Ovary (tissue), 3 donors: ENCODE measurements around the gene GPC6.

Source experiments
- POLR2A ChIP-seq: fragments of 450-650 bp; IDR thresholded peaks from one replicate; pipeline ENCODE4 v1.6.1; 2017; ENCODE audit warnings: antibody characterized with exemption, mild to moderate bottlenecking, moderate library complexity
- TF ChIP-seq, protein P1 (sequence below), 3 donors: fragments of 450-650 bp in 2 of 3; fragments of 200-600 bp in 1 of 3; IDR thresholded peaks; one replicate each; pipeline versions ENCODE4 v1.5.1 to v1.8.0; 2016 to 2022; ENCODE audit warnings: antibody characterized with exemption in 3 of 3, mild to moderate bottlenecking in 1 of 3
- donor health status: DM: no; HTN: no; CAD: no.

DNA sequence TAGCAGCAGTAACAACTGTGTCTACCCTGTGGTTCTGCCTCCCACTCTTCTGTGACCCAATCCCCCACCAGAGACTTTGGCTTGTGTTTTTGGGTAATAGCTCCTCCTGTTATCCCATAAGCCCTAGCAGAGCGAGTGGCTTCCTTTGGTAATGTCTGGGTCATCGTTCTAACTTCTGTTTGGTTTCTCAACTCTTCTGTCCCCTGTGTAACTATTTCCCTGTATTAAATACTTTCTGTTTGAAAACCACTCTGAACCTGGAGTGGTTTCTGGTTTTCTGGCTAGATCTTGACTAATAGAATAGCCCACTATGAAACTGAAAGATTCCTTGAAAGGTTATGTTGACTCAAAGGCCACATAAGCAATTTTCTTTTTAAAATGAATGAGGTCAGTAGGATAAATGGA lies 902.9 kb downstream of the GPC6 start:
- TF ChIP-seq, protein P1, sequence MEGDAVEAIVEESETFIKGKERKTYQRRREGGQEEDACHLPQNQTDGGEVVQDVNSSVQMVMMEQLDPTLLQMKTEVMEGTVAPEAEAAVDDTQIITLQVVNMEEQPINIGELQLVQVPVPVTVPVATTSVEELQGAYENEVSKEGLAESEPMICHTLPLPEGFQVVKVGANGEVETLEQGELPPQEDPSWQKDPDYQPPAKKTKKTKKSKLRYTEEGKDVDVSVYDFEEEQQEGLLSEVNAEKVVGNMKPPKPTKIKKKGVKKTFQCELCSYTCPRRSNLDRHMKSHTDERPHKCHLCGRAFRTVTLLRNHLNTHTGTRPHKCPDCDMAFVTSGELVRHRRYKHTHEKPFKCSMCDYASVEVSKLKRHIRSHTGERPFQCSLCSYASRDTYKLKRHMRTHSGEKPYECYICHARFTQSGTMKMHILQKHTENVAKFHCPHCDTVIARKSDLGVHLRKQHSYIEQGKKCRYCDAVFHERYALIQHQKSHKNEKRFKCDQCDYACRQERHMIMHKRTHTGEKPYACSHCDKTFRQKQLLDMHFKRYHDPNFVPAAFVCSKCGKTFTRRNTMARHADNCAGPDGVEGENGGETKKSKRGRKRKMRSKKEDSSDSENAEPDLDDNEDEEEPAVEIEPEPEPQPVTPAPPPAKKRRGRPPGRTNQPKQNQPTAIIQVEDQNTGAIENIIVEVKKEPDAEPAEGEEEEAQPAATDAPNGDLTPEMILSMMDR (IDR thresholded peaks at IDR 0.05) = no peak
- no peak for TF ChIP-seq POLR2A
